Measurements from ENCODE around the gene GBX1. TPM values are rescaled to one million over a fixed set of nuclear protein-coding genes. Genes with fewer than 3 reads are reported as not detected.

Gene GBX1
- total RNA-seq, 1 donor from 2014 or later: not detected

Other genes starting within 250 kb of the GBX1 start
- 0.80 and 0.91 TPM in 2 replicates for gene KCNH2, start 189.4 kb downstream of the GBX1 start, total RNA-seq
- gene NOS3, start 176.7 kb downstream of the GBX1 start, total RNA-seq: 10.5 and 12.1 TPM in 2 replicates
- 6.9 and 7.2 TPM in 2 replicates for gene ATG9B, start 143.2 kb downstream of the GBX1 start, total RNA-seq
- 53.8 and 64.4 TPM in 2 replicates for gene ABCB8, start 139.2 kb downstream of the GBX1 start, total RNA-seq
- gene ASIC3, start 119.2 kb downstream of the GBX1 start, total RNA-seq: 4.5 and 5.4 TPM in 2 replicates
- gene CDK5, start 109.8 kb downstream of the GBX1 start, total RNA-seq: 20.0 and 20.1 TPM in 2 replicates
- gene SLC4A2, start 108.1 kb downstream of the GBX1 start, total RNA-seq: 132 and 137 TPM in 2 replicates
- gene FASTK, start 86.9 kb downstream of the GBX1 start, total RNA-seq: 91.8 and 95.8 TPM in 2 replicates
- gene TMUB1, start 84.2 kb downstream of the GBX1 start, total RNA-seq: 55.1 and 65.4 TPM in 2 replicates
- 24.5 and 25.4 TPM in 2 replicates for gene AGAP3, start 81.2 kb downstream of the GBX1 start, total RNA-seq
- not detected in 2 replicates for gene ASB10, start 19.6 kb upstream of the GBX1 start, total RNA-seq
- gene H2BK1, start 42.8 kb upstream of the GBX1 start, total RNA-seq: 0.66 TPM in 1 of 2 replicates, not detected in the other
- gene ABCF2, start 59.5 kb upstream of the GBX1 start, total RNA-seq: 43.3 and 47.8 TPM in 2 replicates
- 50.6 and 51.9 TPM in 2 replicates for gene CHPF2, start 64.8 kb upstream of the GBX1 start, total RNA-seq
- gene SMARCD3, start 81.0 kb upstream of the GBX1 start, total RNA-seq: 1.8 and 4.0 TPM in 2 replicates
- 65.0 and 66.5 TPM in 2 replicates for gene NUB1, start 174.1 kb upstream of the GBX1 start, total RNA-seq
- not detected in 2 replicates for gene WDR86, start 242.3 kb upstream of the GBX1 start, total RNA-seq